ENCODE results near the gene DDX24. TPM values are rescaled to one million over a fixed set of nuclear protein-coding genes. Genes with fewer than 3 reads are reported as not detected.

Gene DDX24
- total RNA-seq, 2 donors from 2014 or later, result 110 to 142 TPM

- H3K9ac ChIP-seq (ENCODE audit: low read depth in 2 of 2, low read length in 2 of 2), result no peak overlapping the region
- intact Hi-C loops (cut with DNase I), result loop anchor here (2.0 kb wide), 1 partner anchor 61 kb away; no protein-coding TSS in a partner anchor
- no peak overlapping the region for H3K27ac ChIP-seq
- H3K4me1 ChIP-seq, result no peaks in the 10 kb centered on the region
- DNase-seq, result peak; percentile 36
- H3K9me3 ChIP-seq, result no peaks in the 10 kb centered on the region
- H3K4me3 ChIP-seq, result no peak overlapping the region
- no peaks in the 10 kb centered on the region for H3K36me3 ChIP-seq
- H3K27me3 ChIP-seq, result no peaks in the 10 kb centered on the region
- peak; percentile 94 for TF ChIP-seq CTCF (IDR thresholded peaks at IDR 0.05)
Observed at GRCh38 chr14:94001501-94002396, 79.3 kb downstream of the DDX24 start.

GRCh38 chr14:94001016-94001415 is 80.0 kb downstream of the DDX24 start:
- TF ChIP-seq CTCF (IDR thresholded peaks at IDR 0.05), result no peak
- intact Hi-C loops (cut with DNase I), result loop anchor here (2.0 kb wide), 1 partner anchor 60 kb away; no protein-coding TSS in a partner anchor
- Histone ChIP-seq H3K27me3 (no peaks in the 10 kb centered on the region), H3K27ac (no peak overlapping the region), H3K9ac (ENCODE audit: low read depth in 2 of 2, low read length in 2 of 2) (no peak overlapping the region), H3K4me1 (no peaks in the 10 kb centered on the region), H3K36me3 (no peaks in the 10 kb centered on the region), H3K9me3 (no peaks in the 10 kb centered on the region), H3K4me3 (no peak overlapping the region)
- DNase-seq, result no peak

- intact Hi-C loops (cut with DNase I), result loop anchor here (2.0 kb wide), 1 partner anchor 59 kb away; no protein-coding TSS in a partner anchor
- TF ChIP-seq CTCF (IDR thresholded peaks at IDR 0.05), result no peak
Observed at GRCh38 chr14:94000267-94000666, 80.7 kb downstream of the DDX24 start.

GRCh38 chr14:93999573-93999972 is 81.4 kb downstream of the DDX24 start:
- intact Hi-C loops (cut with DNase I), result no loop called here
- H3K4me1 ChIP-seq, result no peaks in the 10 kb centered on the region
- no peak for TF ChIP-seq CTCF (IDR thresholded peaks at IDR 0.05)
- no peak overlapping the region for H3K9ac ChIP-seq (ENCODE audit: low read depth in 2 of 2, low read length in 2 of 2)
- H3K9me3 ChIP-seq, result no peaks in the 10 kb centered on the region
- H3K27me3 ChIP-seq, result no peaks in the 10 kb centered on the region
- no peaks in the 10 kb centered on the region for H3K36me3 ChIP-seq
- no peak overlapping the region for H3K4me3 ChIP-seq
- no peak for DNase-seq
- H3K27ac ChIP-seq, result no peak overlapping the region

More at GRCh38 chr14:94000267-94000666, 80.7 kb downstream of the DDX24 start:
- H3K27me3 ChIP-seq, result no peaks in the 10 kb centered on the region
- H3K4me1 ChIP-seq, result no peaks in the 10 kb centered on the region
- H3K4me3 ChIP-seq, result no peak overlapping the region
- H3K9ac ChIP-seq (ENCODE audit: low read depth in 2 of 2, low read length in 2 of 2), result no peak overlapping the region
- H3K36me3 ChIP-seq, result no peaks in the 10 kb centered on the region
- no peak overlapping the region for H3K27ac ChIP-seq
- no peaks in the 10 kb centered on the region for H3K9me3 ChIP-seq
- DNase-seq, result no peak

GRCh38 chr14:93998871-93999403 is 82.1 kb downstream of the DDX24 start:
- no peaks in the 10 kb centered on the region for H3K9me3 ChIP-seq
- no peak for TF ChIP-seq CTCF (IDR thresholded peaks at IDR 0.05)
- intact Hi-C loops (cut with DNase I), result no loop called here

More at GRCh38 chr14:93998871-93999403, 82.1 kb downstream of the DDX24 start:
- H3K4me1 ChIP-seq, result no peaks in the 10 kb centered on the region
- no peak overlapping the region for H3K9ac ChIP-seq (ENCODE audit: low read depth in 2 of 2, low read length in 2 of 2)
- no peak overlapping the region for H3K27ac ChIP-seq
- no peak for DNase-seq
- H3K27me3 ChIP-seq, result no peaks in the 10 kb centered on the region
- no peaks in the 10 kb centered on the region for H3K36me3 ChIP-seq
- H3K4me3 ChIP-seq, result no peak overlapping the region

Other genes with a start within 250 kb of the DDX24 start
- gene FAM181A, start 153.9 kb downstream of the DDX24 start, total RNA-seq, result not detected
- 10 to 100 TPM in 1 of 2 donors, 1 to 10 TPM in 1; 1.3 to 13.4 TPM for gene ASB2, start 104.6 kb downstream of the DDX24 start, total RNA-seq
- not detected for gene CCDC197, start 83.9 kb downstream of the DDX24 start, total RNA-seq
- gene OTUB2, start 54.9 kb downstream of the DDX24 start, total RNA-seq, result 1 to 10 TPM; 2.2 to 2.7 TPM
- 10 to 100 TPM; 15.8 to 27.4 TPM for gene IFI27L1, start 108 bp upstream of the DDX24 start, total RNA-seq
- gene IFI27, start 29.5 kb upstream of the DDX24 start, total RNA-seq, result 100 to 1,000 TPM; 219 to 709 TPM
- 10 to 100 TPM; 27.6 to 51.4 TPM for gene IFI27L2, start 48.4 kb upstream of the DDX24 start, total RNA-seq
- under 1 TPM in 1 of 2 donors, not detected in 1; 0.27 TPM for gene PPP4R4, start 93.1 kb upstream of the DDX24 start, total RNA-seq
- under 1 TPM; 0.48 to 0.74 TPM for gene SERPINA10, start 212.1 kb upstream of the DDX24 start, total RNA-seq
- gene SERPINA6, start 242.1 kb upstream of the DDX24 start, total RNA-seq, result 1 to 10 TPM; 3.4 to 5.7 TPM

All from colonic mucosa (tissue), 4 donors.